ENCODE results near the gene KAT2A. TPM values are rescaled to one million over a fixed set of nuclear protein-coding genes. Genes with fewer than 3 reads are reported as not detected.

The KAT2A gene
- total RNA-seq, 1 experiment from 2014 or later: 43.5 TPM

DNA sequence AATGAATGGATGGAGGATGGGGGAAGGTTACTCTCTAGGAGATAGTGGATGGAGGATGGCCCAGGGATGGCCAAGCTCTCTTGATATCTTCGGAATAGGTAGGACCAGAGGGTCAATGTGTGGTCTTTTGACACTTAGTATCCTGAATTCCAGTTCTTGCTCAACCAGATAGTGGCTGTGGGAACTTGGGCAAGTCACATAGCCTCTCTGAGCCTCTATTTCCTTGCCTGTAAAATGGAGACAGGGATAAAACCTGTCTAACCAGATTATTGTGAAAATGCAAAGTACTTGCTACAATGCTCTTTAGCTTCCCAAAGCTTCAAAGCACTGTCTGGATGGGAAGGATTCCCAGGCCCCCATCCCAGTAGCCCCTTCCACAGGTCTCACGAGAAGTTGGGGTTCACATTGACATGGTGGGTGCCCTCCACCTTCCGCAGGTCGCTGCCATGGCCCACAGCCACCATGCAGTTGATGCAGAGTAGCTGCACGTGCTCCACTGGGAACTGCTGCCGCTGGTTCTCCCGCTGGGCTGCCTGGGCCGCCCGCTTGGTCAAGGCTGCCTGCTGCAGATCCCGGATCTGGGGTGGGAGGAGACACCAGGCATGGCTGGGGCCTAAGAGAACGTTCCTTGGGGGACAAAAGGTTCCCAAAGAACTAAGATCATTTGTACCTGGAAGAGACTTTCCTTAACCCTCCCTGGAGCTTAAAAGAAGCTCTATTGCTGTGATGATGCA, 17.8 kb downstream of the KAT2A start:
- TF ChIP-seq, protein P1, sequence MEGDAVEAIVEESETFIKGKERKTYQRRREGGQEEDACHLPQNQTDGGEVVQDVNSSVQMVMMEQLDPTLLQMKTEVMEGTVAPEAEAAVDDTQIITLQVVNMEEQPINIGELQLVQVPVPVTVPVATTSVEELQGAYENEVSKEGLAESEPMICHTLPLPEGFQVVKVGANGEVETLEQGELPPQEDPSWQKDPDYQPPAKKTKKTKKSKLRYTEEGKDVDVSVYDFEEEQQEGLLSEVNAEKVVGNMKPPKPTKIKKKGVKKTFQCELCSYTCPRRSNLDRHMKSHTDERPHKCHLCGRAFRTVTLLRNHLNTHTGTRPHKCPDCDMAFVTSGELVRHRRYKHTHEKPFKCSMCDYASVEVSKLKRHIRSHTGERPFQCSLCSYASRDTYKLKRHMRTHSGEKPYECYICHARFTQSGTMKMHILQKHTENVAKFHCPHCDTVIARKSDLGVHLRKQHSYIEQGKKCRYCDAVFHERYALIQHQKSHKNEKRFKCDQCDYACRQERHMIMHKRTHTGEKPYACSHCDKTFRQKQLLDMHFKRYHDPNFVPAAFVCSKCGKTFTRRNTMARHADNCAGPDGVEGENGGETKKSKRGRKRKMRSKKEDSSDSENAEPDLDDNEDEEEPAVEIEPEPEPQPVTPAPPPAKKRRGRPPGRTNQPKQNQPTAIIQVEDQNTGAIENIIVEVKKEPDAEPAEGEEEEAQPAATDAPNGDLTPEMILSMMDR (conservative IDR thresholded peaks at IDR 0.05): no peak
- H2BK20ac ChIP-seq (ENCODE audit: low read depth, low read length, poor library complexity, severe bottlenecking): no peak overlapping the region
- Mint-ChIP-seq H3K9me3 (no peaks in the 10 kb centered on the region), H3K4me1 (peaks cover 16 to 26% of the 10 kb centered on the region in 2 experiments), H3K27me3 (ENCODE audit: low read depth) (peaks cover 16% of the 10 kb centered on the region), H3K4me3 (no peak overlapping the region), H3K27ac (peak overlapping the region in 1 of 3 experiments; percentile 37; a peak in 1 of 7 replicates), H3K36me3 (ENCODE audit: insufficient read depth in 1 of 3, low read depth in 3 of 3) (no peaks in the 10 kb centered on the region)
- no peaks in the 10 kb centered on the region for H3K79me2 ChIP-seq (ENCODE audit: insufficient read depth, low read length)
- no peak overlapping the region for H3K27ac ChIP-seq (ENCODE audit: insufficient read length, low read depth, low read length)
- no peak overlapping the region for H3K4me2 ChIP-seq (ENCODE audit: insufficient read depth, insufficient read length, low read length)
- H3K79me1 ChIP-seq (ENCODE audit: insufficient read depth, low read depth, low read length, poor library complexity, severe bottlenecking): no peaks in the 10 kb centered on the region
- H2BK5ac ChIP-seq (ENCODE audit: insufficient read length, low read length): no peak overlapping the region
- H3K9me3 ChIP-seq (ENCODE audit: control insufficient read depth, low read depth, low read length): no peaks in the 10 kb centered on the region
- no peak overlapping the region for H3K56ac ChIP-seq (ENCODE audit: insufficient read length, low read depth, low read length)
- no peak overlapping the region for H3K4ac ChIP-seq (ENCODE audit: low read depth, low read length)
- H2AFZ ChIP-seq (ENCODE audit: low read length): no peak overlapping the region
- no peak overlapping the region for H2BK12ac ChIP-seq (ENCODE audit: insufficient read length, low read depth, low read length)
- H4K5ac ChIP-seq (ENCODE audit: insufficient read length, low read depth, low read length): no peak overlapping the region
- H4K8ac ChIP-seq (replicated peaks; ENCODE audit: insufficient read length, low read depth, low read length): no peak overlapping the region
- H3K9ac ChIP-seq (ENCODE audit: extremely low read depth, insufficient read length, low read length): no peak overlapping the region
- no peak overlapping the region for H3K18ac ChIP-seq (ENCODE audit: insufficient read length, low read depth, low read length)
- H4K91ac ChIP-seq (ENCODE audit: insufficient read length, low read depth, low read length): no peak overlapping the region
- H3K4me1 ChIP-seq (ENCODE audit: insufficient read depth, low read length): peaks cover 4% of the 10 kb centered on the region; the same call in 1 of the 2 replicates
- H3T11ph ChIP-seq (ENCODE audit: low read length): no peak overlapping the region
- no peaks in the 10 kb centered on the region for H4K20me1 ChIP-seq (ENCODE audit: control insufficient read depth, insufficient read depth, insufficient read length)
- no CpG with 5 or more reads among the region's 11 CpGs for WGBS (ENCODE audit: extremely low coverage, insufficient read length, low lambda C conversion rate)
- no peak overlapping the region for H3K23ac ChIP-seq (ENCODE audit: insufficient read length, low read depth, low read length)
- no peaks in the 10 kb centered on the region for H3K27me3 ChIP-seq (ENCODE audit: insufficient read depth, low read length)
- no peak overlapping the region for H2BK15ac ChIP-seq (ENCODE audit: low read depth, low read length)
- no peak overlapping the region for H2AK5ac ChIP-seq (ENCODE audit: insufficient read length, low read length)
- H2BK120ac ChIP-seq (ENCODE audit: low read depth, low read length, poor library complexity, severe bottlenecking): no peak overlapping the region
- H3K23me2 ChIP-seq (ENCODE audit: insufficient read length, low read depth, low read length, poor library complexity, severe bottlenecking): no peaks in the 10 kb centered on the region
- H3K14ac ChIP-seq (ENCODE audit: insufficient read depth, low read length): no peak overlapping the region; the same call in 1 of the 2 replicates
- DNase-seq: no peak
